KBM-7 (cell line): ENCODE data around the gene GLT1D1.

Experiments used
- DNase-seq: peaks from one replicate; pipeline ENCODE4 v3.0.0-alpha.2; 2015
- in situ Hi-C: fragments of 300-500 bp; cut with MboI; formaldehyde crosslinking; loops from 2 replicates; pipeline ENCODE4 v1.14.3; 2020; ENCODE audit warnings: low sequenced_read_pairs, low pct_unique_long_range_greater_than_20kb, mixed read lengths

Gene GLT1D1

DNA sequence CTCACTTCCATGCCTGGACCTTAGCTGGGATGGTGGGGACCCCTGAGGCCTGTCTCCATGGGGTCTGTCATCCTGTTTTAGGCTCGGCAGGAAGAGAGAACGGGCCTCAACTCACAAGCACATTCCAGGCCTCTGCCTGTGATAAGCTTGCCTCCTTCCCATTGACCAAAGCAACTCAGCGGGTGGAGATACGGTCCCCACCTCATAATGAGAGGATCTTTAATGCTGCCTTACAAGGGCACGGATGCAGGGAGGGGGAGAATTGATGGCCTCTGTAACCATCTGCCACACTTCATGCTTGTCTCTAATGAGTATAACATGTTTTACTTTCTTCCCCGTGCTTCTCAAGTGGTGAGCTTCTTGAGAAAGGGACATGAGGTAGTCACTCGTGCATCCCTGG lies 50.0 kb downstream of the GLT1D1 start:
- in situ Hi-C loops, result no loop called here
- no peak for DNase-seq

- in situ Hi-C loops, result no loop called here
- DNase-seq, result no peak
These were observed 51.8 kb downstream of the GLT1D1 start for GRCh38 chr12:128905003-128905544.

GRCh38 chr12:128906485-128907137 lies 53.3 kb downstream of the GLT1D1 start:
- in situ Hi-C loops, result no loop called here

DNA sequence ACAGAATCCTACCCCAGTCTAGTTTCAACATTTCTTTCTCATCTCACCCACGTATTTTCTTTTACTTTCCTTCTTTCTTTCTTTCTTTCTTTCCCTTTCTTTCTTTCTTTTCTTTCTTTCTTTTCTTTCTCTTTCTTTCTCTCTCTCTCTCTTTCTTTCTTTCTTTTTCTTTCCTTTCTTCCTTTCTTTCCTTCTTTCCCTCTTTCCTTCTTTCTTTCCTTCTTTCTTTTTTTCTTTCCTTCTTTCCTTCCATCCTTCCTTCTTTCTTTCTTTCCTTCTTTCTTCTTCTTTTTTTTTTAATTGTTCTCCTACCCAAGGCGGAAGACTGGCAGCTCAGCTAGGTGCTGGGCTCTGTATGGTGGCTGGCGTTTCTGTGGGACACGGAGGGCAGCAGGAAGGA lies 55.0 kb downstream of the GLT1D1 start:
- in situ Hi-C loops, result no loop called here
- no peak for DNase-seq

More at GRCh38 chr12:128906485-128907137, 53.3 kb downstream of the GLT1D1 start:
- no peak for DNase-seq

DNA sequence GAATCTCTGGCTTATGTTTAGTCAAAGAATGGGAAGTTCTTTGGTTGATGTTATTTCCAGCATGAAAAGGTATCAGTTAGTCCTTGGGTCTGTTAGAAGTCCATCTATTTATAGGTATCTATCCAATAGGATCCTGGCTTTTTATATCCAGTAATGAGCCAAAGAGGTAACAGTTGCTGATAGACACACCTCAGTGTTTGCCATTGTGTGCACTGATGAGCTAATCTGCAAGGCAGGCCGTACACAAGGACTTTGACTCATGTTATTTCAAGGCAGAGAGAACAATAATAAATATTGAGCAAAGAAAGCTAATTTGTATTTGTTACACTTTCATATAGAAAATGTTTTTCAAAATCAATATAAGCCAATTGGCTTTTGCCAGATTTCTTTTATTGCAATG lies 56.4 kb downstream of the GLT1D1 start:
- in situ Hi-C loops, result no loop called here
- DNase-seq, result no peak

DNA sequence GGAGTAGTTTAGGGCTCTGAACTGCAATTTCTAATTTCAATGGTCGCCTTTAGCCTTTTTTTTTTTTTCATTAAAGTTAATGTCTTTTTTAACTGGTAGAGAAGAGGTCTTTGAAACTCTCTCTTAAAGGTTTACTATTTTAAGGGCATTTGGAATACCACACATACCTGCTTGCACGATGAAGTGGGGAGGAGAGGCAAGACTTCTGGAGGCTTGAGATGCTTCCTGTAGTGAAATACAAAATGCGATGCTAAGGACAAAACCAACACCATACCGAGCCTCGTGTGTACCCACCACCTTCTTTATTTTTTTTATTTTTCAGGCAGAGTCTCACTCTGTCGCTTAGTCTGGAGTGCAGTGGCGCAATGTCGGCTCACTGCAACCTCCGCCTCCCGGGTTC lies 57.4 kb downstream of the GLT1D1 start:
- no peak for DNase-seq
- in situ Hi-C loops, result no loop called here

GRCh38 chr12:128911861-128912260 lies 58.6 kb downstream of the GLT1D1 start:
- in situ Hi-C loops, result no loop called here

DNA sequence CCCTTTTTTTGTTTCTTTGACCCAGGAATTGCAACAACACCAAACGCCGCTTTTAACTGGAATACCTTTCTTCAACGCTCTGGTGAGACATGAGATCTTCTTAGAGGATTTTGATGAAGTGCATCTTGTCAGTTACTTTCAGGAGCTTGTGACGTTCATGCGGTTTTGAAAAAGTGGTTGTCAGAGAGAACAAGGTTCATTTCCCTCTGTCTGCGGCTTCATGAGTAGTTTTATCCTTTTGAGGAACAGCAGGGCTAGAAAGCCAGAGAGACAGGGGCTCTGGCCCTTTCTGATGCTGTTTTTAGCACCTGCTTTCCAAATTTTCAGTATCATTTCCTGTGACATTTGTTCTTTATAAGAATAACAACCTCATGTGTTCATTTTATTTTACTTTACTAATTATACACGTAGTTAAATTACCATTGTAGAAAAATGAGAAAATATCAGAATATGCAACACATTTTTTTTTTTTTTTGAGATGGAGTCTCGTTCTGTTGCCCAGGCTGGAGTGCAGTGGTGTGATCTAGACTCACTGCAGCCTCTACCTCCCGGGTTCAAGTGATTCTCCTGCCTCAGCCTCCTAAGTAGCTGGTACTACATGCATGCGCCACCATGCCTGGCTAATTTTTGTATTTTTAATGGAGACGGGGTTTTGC lies 61.8 kb downstream of the GLT1D1 start:
- DNase-seq, result peak; percentile 32
- in situ Hi-C loops, result no loop called here

More at GRCh38 chr12:128911861-128912260, 58.6 kb downstream of the GLT1D1 start:
- DNase-seq, result no peak

DNA sequence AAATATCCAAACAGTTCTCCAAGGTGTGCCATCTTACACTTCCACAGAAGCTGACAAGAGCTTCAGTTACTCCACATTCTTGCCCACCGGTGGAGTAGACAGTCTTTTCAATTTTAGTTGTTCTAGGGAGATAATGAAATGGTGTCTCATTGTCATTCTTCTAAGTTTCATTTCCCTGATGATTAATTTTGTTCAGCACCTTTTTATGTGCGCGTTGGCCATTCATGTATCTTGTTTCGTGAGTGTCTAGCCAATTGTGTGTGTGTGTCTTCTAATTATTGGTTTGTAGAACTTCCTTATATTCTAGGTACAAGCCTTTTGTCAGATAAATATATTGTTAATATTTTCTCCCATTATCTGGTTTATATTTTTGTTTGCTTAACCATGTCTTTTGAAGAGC lies 63.1 kb downstream of the GLT1D1 start:
- DNase-seq, result no peak
- in situ Hi-C loops, result no loop called here

DNA sequence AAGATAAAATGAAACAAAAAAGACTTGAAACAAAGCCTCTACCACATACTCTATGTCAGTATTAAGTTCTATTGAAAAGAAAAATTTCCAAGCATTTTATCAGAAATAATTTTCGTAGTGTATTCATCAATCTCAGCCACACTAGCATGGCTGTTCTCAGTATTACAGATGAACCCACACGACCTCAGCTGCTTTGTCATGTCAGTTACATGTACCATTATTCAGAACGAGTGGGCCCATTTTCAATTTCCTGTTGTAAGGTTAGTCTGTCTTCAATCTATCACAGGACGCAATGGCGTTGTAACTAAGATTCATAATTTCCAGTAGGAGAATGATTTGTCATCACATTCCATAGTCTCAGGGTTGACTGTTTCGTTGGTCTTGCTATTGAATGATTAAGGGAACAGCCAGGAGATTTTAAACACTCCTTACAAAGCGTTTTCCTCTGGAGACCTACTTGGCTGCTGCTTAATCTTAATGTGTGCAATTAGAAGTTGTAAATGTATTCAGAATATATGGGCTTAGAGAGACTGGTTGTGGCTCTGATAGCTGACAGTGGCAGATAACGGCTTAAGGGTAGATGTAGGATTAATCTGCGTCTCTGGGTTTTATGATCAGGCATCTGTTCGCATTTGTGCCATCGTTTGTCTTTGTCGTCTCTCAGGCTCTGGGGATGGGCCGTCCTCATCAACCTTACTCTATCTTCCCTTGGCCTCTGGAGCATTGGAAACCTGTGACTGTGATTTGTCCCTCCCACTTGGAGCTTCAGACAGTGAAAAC lies 65.4 kb downstream of the GLT1D1 start:
- DNase-seq, result no peak

DNA sequence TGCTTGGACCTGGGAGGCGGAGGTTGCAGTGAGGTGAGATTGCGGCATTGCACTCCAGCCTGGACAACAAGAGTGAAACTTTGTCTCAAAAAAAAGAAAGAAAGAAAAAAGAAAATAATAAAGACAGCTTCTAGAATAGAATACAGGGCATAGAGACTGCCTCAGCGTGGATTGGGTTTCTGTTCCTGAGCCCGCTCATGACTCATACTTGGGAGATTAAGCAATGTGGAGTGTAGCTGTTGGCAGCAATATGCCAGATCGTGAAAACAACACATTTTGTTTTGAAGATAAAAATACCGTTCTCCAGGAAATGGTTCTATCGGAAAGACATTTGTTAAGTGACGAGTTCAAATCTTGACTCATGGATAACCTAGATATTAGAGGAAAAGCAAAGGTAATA lies 67.2 kb downstream of the GLT1D1 start:
- no peak for DNase-seq
- in situ Hi-C loops, result no loop called here

More for the DNA sequence above, 65.4 kb downstream of the GLT1D1 start:
- in situ Hi-C loops, result no loop called here

- no peak for DNase-seq
- in situ Hi-C loops, result no loop called here
These were observed 75.1 kb downstream of the GLT1D1 start for GRCh38 chr12:128928361-128928760.

- DNase-seq, result no peak
- in situ Hi-C loops, result no loop called here
These were observed 75.8 kb downstream of the GLT1D1 start for GRCh38 chr12:128929057-128929456.

DNA sequence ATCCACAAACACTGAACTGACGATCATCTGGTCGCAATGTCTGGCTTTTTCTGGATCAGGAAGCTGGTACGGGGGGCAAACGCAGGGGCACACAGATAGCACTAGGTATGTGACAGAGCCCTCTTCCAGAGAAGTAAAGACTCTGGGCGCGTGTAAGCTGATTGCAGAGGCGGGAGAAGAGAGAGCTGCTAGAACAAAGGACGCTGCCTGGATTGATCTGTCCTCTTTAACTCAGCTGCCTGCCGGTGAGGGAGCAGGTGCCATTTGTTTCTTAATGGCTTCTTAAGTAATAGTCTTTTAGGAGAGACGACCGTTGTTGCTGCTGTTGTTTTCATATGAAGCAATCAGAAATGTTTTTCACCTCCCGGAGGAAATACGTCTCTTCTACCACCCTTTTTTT lies 77.3 kb downstream of the GLT1D1 start:
- in situ Hi-C loops, result no loop called here
- no peak for DNase-seq

GRCh38 chr12:128932521-128932920 lies 79.2 kb downstream of the GLT1D1 start:
- no peak for DNase-seq
- in situ Hi-C loops, result no loop called here

DNA sequence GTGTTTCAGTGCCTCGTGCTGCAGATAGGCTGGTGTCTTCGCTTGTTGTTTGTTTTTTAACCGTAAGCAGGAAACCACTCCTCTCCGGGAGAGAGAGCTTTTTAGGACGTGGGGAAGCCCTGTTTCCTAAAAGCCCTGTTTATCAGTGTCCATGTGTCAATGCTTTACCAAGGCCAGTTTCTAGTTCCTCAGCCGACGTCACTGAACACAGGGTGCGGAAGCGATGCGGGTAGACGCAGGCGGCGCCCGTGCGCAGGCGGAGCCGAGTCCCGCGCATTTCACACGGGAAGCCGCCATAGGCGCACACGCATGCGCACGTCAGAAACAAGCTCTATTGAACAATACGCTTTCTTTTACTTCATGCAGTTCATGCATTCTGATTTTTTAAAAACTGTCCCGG lies 79.8 kb downstream of the GLT1D1 start:
- in situ Hi-C loops, result no loop called here
- no peak for DNase-seq

- in situ Hi-C loops, result no loop called here
- DNase-seq, result no peak
These were observed 80.6 kb downstream of the GLT1D1 start for GRCh38 chr12:128933926-128934325.

DNA sequence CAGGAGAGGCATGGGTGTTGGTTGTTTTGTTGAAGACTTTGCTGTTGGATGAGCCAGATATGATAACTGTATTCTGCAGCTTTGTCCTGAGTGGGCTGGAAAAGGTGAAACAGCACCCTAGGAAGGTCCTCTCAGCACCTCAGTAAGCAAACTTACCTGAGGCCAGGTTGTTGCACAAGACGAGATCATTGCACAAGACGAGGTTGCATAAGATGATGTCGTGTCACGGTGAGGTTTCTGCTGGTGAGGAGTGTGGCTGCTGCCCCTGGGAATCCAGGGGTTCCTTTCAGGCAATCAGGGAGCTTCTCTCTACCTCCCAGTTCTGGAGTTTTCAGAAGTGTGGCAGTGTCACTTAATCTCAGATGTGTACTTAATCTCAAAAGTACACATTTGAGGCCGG lies 85.6 kb downstream of the GLT1D1 start:
- DNase-seq, result no peak
- in situ Hi-C loops, result no loop called here

GRCh38 chr12:128940090-128940888 lies 87.0 kb downstream of the GLT1D1 start:
- in situ Hi-C loops, result no loop called here
- DNase-seq, result no peak
